Measurements from ENCODE around the gene SFI1.
A peak's percentile ranks its signal among the peaks of the same experiment; 100 is the strongest.

Gene SFI1

DNA sequence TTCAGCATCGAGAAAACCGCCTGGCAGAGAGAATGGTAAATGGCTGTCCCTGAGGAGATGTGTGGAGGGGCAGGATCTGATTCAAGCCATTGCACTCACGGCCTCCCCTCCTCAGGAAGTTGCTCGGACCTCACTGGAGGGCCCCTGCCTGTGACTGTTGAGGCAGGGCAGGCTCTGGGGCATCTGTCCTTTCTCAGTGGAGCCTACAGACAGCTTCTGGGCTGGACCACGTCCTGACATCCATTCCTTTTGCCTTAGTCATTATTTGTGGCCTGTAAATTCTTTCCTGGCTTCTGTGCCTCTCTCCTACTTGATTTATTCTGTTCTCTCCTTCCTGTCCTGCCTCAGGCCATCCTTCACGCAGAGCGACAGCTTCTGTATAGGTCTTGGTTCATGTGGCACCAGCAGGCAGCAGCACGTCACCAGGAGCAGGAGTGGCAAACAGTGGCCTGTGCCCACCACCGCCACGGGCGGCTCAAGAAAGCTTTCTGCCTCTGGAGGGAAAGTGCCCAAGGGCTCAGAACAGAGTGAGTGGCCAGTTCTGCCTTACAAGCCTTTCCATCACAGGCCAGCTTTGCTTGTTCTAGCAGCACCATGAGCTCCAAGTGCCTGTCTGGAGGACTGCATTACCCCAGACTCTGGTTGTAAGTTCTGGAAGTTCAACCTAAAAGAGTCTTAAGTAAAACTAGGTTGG is 106.1 kb downstream of the SFI1 start:
- no peak for DNase-seq

DNA sequence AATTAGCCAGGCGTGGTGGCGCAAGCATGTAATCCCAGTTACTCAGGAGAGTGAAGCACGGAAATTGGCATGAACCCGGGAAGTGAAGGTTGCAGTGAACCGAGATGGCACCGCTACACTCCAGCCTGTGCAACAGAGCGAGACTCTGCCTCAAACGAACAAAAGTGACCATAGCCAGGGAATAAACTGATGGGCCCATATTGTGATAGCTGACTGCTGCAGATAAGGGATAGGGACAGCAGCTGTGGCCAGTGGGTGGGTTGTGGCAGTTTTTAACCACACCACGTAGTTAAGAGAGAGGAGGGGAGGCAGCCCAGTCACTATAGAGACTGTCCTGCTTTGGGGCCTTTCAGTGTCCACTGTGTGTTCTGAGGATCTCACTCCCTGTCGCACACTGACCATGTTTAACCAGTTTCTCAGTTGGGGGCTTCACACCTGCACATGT is 106.8 kb downstream of the SFI1 start:
- no peak for DNase-seq

- DNase-seq = no peak
These were observed 107.2 kb downstream of the SFI1 start for GRCh38 chr22:31603574-31603973.

GRCh38 chr22:31604137-31604705 is 107.9 kb downstream of the SFI1 start:
- DNase-seq = no peak

- DNase-seq = no peak
These were observed 108.7 kb downstream of the SFI1 start for GRCh38 chr22:31604746-31605705.

- DNase-seq = no peak
These were observed 109.7 kb downstream of the SFI1 start for GRCh38 chr22:31605851-31606585.

DNA sequence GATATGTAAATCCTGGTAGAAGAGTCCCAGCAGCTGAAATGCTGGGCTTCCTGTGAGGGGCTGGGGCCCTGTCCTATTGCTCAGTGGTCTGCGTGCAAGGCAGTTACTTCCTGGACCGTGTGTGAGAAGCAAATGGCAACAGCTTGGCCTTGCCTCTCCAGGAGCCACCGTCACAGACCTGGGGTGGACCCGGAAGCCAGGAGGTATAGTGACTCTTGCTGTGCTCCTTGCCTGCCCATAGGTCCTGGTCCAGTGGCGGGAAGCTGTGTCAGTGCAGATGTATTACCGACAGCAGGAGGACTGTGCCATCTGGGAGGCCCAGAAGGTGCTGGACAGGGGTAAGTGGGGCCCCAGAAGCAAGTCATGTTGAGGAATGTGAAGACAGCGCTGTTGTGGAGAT is 111.4 kb downstream of the SFI1 start:
- DNase-seq = no peak

DNA sequence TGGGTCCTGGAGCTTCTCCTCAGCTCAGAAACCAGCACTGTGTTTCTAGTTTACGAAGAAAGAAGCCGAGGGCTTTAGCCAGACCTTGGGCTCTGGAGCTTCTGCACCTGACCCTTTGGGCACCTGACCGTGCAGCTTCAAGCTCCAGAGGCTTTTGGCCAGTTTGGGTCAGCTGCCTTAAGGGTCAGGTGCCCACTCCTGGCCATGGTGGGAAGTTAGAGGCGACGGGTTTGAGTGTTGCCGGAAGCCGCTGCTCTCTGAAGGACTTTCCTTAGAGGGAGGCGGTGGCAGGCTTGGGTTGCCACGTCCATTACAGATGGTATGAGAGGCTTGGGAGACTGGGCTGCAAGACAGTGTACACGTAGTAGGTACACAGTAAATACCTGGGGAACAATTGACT is 113.4 kb downstream of the SFI1 start:
- DNase-seq = no peak

- DNase-seq = no peak
These were observed 114.3 kb downstream of the SFI1 start for GRCh38 chr22:31610611-31611010.

- no peak for DNase-seq
These were observed 114.9 kb downstream of the SFI1 start for GRCh38 chr22:31611061-31611760.

DNA sequence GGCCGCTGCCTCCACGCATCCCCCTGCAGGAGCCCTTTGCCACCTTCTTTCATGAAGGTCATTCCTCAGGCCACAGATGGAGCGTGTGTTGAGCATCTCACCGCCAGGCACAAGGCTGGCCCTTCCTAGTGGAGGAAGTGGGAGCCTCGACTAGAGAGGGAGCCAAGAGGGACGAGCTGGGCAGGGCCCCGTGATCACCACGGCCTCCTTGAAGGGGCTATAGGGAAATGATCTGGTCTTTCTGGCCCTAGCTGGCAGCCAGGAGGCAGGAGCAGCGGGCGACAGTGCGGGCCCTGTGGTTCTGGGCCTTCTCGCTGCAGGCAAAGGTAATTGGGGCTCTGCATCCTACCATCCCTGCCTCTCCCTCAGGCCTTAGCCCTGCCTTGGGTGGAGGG is 116.6 kb downstream of the SFI1 start:
- DNase-seq = no peak

GRCh38 chr22:31613286-31613903 is 117.1 kb downstream of the SFI1 start:
- no peak for DNase-seq

DNA sequence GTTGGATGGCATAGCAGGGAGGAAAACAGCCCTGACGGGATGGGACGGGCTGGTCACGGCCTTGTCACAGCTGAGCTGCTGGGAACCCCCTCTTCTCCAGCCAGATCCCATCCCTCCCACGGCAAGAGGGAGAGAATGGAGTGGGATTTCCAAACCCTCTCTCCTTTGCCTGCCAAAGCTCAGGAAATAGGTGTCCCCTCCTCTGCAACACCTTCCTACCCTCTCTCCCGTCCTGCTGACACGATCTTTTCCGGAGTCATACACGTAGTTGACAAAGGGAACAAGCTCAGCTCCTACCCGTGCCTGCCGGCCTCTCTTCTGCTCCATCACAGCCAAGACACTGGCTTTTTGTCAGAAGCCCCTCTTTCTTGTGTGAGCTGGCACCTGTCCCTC is 117.6 kb downstream of the SFI1 start:
- no peak for DNase-seq

- no peak for DNase-seq
These were observed 118.6 kb downstream of the SFI1 start for GRCh38 chr22:31614781-31615490.

GRCh38 chr22:31615491-31615860 is 119.1 kb downstream of the SFI1 start:
- DNase-seq = no peak

- DNase-seq = peak; percentile 19 to 36
These were observed 119.6 kb downstream of the SFI1 start for GRCh38 chr22:31615940-31616314.

- no peak for DNase-seq
These were observed 120.1 kb downstream of the SFI1 start for GRCh38 chr22:31616315-31616980.

DNA sequence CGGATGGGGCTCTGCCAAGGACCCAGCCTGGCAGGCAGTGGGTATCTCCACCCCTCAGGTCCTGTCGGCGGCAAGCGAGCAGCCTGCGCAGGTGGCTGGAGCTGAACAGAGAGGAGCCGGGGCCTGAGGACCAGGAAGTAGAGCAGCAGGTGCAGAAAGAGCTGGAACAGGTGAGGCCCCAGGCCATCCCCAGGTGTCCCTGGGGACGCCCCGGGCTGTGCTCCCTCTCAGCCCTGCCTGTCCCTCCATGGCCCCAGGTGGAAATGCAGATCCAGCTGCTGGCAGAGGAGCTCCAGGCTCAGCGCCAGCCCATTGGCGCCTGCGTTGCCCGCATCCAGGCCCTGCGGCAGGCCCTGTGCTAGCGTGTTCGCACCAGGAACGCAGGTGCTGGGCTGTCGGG is 121.7 kb downstream of the SFI1 start:
- no peak for DNase-seq

- DNase-seq = no peak
These were observed 122.3 kb downstream of the SFI1 start for GRCh38 chr22:31618471-31619176.

All from AML-193 (cell line).